ENCODE measurements around the gene SH2D2A. TPM values are rescaled to one million over a fixed set of nuclear protein-coding genes. Genes with fewer than 3 reads are reported as not detected.

Gene SH2D2A
- total RNA-seq, 4 donors from 2014 or later, result 6.0 TPM; not detected in 3

DNA sequence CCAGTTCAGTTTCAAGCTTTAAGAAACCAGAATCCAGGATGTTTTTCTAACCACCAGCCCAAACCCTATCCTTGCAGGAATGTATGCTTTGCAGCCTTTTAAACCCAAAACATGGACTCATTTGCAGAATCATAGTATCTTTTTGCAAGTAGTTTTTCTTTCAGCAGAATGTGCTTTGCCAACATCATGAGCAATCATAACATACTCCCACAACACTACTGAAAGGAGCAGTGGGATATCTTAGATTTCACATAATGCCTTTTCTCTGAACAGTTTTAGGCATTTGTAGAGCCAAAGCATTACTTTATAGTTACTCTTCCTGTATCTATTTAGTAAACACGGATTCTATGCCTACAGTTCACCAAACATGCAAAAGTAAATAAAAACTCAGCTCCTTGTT, 10.0 kb upstream of the SH2D2A start:
- TF ChIP-seq, protein P1, sequence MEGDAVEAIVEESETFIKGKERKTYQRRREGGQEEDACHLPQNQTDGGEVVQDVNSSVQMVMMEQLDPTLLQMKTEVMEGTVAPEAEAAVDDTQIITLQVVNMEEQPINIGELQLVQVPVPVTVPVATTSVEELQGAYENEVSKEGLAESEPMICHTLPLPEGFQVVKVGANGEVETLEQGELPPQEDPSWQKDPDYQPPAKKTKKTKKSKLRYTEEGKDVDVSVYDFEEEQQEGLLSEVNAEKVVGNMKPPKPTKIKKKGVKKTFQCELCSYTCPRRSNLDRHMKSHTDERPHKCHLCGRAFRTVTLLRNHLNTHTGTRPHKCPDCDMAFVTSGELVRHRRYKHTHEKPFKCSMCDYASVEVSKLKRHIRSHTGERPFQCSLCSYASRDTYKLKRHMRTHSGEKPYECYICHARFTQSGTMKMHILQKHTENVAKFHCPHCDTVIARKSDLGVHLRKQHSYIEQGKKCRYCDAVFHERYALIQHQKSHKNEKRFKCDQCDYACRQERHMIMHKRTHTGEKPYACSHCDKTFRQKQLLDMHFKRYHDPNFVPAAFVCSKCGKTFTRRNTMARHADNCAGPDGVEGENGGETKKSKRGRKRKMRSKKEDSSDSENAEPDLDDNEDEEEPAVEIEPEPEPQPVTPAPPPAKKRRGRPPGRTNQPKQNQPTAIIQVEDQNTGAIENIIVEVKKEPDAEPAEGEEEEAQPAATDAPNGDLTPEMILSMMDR (IDR thresholded peaks at IDR 0.05), result no peak
- TF ChIP-seq POLR2A (IDR thresholded peaks at IDR 0.05), result no peak

DNA sequence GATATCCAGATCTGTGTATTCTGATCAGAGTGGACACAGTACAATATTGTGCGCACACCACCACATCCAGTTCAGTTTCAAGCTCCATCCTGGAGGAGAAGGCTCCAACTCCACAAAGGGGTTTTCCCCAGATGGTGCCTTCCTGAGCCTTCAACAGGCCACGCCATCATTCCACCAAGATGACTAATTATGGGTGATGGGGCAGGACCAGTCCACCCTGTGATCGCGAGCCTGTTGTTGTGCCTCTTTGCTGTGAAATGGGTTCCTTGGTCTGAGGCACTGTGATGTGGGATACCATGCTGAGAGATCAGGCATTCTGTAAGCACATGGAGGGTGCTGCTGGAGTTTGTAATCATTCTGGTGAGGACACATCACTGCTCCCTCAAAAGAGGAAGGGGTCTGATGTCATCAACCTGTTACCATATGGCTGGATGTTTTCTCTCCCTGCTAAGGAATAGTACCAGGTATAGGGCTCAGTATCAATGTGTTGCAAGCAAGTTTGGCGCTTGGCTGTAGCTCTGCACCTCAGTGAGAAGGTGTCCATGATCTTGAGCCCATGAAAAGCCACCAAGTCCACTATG, 6.7 kb upstream of the SH2D2A start:
- DNase-seq, result no peak
- Histone ChIP-seq H3K9me3 (no peaks in the 10 kb centered on the region), H3K36me3 (no peaks in the 10 kb centered on the region), H3K27ac (no peak overlapping the region), H3K4me3 (no peak overlapping the region), H3K27me3 (no peaks in the 10 kb centered on the region), H3K4me1 (no peaks in the 10 kb centered on the region)
- TF ChIP-seq, protein P1 (IDR thresholded peaks at IDR 0.05), result no peak
- no peak for TF ChIP-seq POLR2A (IDR thresholded peaks at IDR 0.05)
- intact Hi-C loops (cut with DNase I; ENCODE audit: low total_unique reads), result no loop called here

More for the DNA sequence above, 10.0 kb upstream of the SH2D2A start:
- intact Hi-C loops (cut with DNase I; ENCODE audit: low total_unique reads), result no loop called here
- H3K27ac ChIP-seq, result no peak overlapping the region
- H3K4me1 ChIP-seq, result no peaks in the 10 kb centered on the region
- H3K4me3 ChIP-seq, result no peak overlapping the region
- no peaks in the 10 kb centered on the region for H3K9me3 ChIP-seq
- no peaks in the 10 kb centered on the region for H3K36me3 ChIP-seq
- H3K27me3 ChIP-seq, result no peaks in the 10 kb centered on the region
- DNase-seq, result no peak

DNA sequence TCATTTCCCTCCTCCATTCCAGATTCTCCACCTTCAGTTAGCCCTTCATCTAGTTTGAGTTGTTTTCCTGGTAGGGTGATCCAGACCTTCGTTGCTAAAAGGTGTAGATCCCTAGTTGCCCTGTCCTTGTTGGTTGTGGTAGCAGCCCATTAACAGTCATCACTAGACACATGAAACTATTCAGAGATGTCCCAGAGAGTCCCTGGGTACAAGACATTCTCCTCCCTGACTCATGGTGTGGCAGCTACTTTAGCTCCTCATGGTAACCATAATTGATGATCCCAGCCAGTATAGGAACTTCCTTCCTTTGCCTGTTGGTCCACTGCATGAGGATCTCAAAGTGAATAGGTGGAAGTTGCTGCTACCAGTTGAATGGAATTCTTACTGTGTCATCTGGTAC, 6.0 kb upstream of the SH2D2A start:
- no peaks in the 10 kb centered on the region for H3K9me3 ChIP-seq
- H3K36me3 ChIP-seq, result no peaks in the 10 kb centered on the region
- intact Hi-C loops (cut with DNase I; ENCODE audit: low total_unique reads), result no loop called here
- H3K4me1 ChIP-seq, result no peaks in the 10 kb centered on the region
- DNase-seq, result no peak
- H3K4me3 ChIP-seq, result no peak overlapping the region
- TF ChIP-seq, protein P1 (IDR thresholded peaks at IDR 0.05), result no peak
- no peak for TF ChIP-seq POLR2A (IDR thresholded peaks at IDR 0.05)
- no peaks in the 10 kb centered on the region for H3K27me3 ChIP-seq
- H3K27ac ChIP-seq, result no peak overlapping the region

DNA sequence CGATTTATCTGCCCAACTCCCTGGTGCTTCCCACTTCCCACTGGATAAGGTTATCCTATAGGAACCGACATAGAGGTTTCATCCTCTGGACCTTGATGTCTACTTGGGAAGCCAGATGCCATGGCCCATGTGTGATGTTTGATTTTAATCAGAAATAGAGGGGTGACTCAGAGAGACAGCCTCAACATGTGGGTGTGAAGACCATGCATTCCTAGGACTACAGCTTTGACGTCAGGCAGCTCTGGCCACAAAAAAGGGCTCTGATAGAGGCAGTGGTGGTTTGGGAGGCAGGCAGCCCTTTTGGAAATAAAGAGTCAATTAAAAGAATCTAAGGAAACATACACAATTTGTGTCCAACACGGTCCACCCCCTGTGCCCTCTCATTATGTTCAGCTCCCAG, 5.2 kb upstream of the SH2D2A start:
- H3K27ac ChIP-seq, result no peak overlapping the region
- no peak for DNase-seq
- intact Hi-C loops (cut with DNase I; ENCODE audit: low total_unique reads), result no loop called here
- no peaks in the 10 kb centered on the region for H3K9me3 ChIP-seq
- H3K4me1 ChIP-seq, result no peaks in the 10 kb centered on the region
- no peaks in the 10 kb centered on the region for H3K36me3 ChIP-seq
- no peaks in the 10 kb centered on the region for H3K27me3 ChIP-seq
- no peak for TF ChIP-seq POLR2A (IDR thresholded peaks at IDR 0.05)
- TF ChIP-seq, protein P1 (IDR thresholded peaks at IDR 0.05), result no peak
- no peak overlapping the region for H3K4me3 ChIP-seq

DNA sequence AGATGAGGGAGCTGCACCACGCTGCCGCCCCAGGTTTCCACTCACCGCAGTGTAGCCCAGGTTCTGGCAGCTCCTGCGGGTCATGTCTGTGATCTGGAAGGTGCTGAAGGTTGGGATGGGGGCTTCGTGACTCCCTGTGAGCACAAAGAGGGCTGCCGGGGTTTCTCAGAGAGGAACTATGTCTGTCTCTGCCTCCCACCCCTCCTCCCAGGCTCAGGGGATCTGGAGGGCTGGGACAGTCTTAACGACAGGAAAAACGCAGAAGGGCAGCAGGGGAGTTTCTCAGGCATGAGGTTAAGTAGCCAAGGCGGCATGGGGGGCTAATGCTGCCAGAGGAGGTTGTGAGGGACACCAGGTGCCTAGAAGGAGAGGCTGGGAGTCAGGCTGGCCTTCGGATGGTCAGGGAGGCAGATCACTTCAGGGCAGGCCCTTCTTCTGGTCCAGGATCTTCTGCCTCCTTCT, 656 bp downstream of the SH2D2A start:
- DNase-seq, result no peak
- intact Hi-C loops (cut with DNase I; ENCODE audit: low total_unique reads), result no loop called here
- H3K4me3 ChIP-seq, result no peak overlapping the region
- peaks cover 4 to 7% of the 10 kb centered on the region in 2 donors for H3K4me1 ChIP-seq
- no peaks in the 10 kb centered on the region for H3K36me3 ChIP-seq
- no peak for TF ChIP-seq POLR2A (IDR thresholded peaks at IDR 0.05)
- TF ChIP-seq, protein P1 (IDR thresholded peaks at IDR 0.05), result no peak
- no peaks in the 10 kb centered on the region for H3K9me3 ChIP-seq
- peak overlapping the region; percentile 79 to 80 for H3K27ac ChIP-seq
- H3K27me3 ChIP-seq, result no peaks in the 10 kb centered on the region

Measured in uterus (tissue), 4 donors.